Choroid plexus epithelial cell (primary cell): ENCODE measurements around the gene IPO11.
A peak's percentile ranks its signal among the peaks of the same experiment; 100 is the strongest.

Experiments used
- DNase-seq: peaks from one replicate; pipeline ENCODE4 v3.0.0-alpha.2; 2010; ENCODE audit warnings: low read depth
- H3K4me3 ChIP-seq: 2 replicates; pipeline ENCODE4 v1.5.1; 2011; ENCODE audit warnings: low read depth, mild to moderate bottlenecking, control low read depth, low read length, moderate library complexity
- CTCF ChIP-seq: conservative IDR thresholded peaks from 2 replicates; pipeline ENCODE4 v1.5.1; 2011; ENCODE audit warnings: low read depth, mild to moderate bottlenecking, control low read depth, inconsistent platforms, low read length, moderate library complexity

The IPO11 gene

GRCh38 chr5:62584391-62584790 lies 171.8 kb downstream of the IPO11 start:
- no peak overlapping the region for H3K4me3 ChIP-seq
- no peak for DNase-seq
- no peak for TF ChIP-seq CTCF

- no peak for TF ChIP-seq CTCF
- DNase-seq: no peak
These were observed 172.7 kb downstream of the IPO11 start for GRCh38 chr5:62585306-62585705.

GRCh38 chr5:62585751-62586150 lies 173.2 kb downstream of the IPO11 start:
- no peak for TF ChIP-seq CTCF
- DNase-seq: no peak
- H3K4me3 ChIP-seq: no peak overlapping the region

More at GRCh38 chr5:62585306-62585705, 172.7 kb downstream of the IPO11 start:
- H3K4me3 ChIP-seq: no peak overlapping the region

GRCh38 chr5:62587737-62588136 lies 175.2 kb downstream of the IPO11 start:
- peak; percentile 59 for DNase-seq
- TF ChIP-seq CTCF: no peak
- no peak overlapping the region for H3K4me3 ChIP-seq

- H3K4me3 ChIP-seq: no peak overlapping the region
- DNase-seq: no peak
- TF ChIP-seq CTCF: no peak
These were observed 176.1 kb downstream of the IPO11 start for GRCh38 chr5:62588668-62589067.

- TF ChIP-seq CTCF: no peak
- H3K4me3 ChIP-seq: no peak overlapping the region
- no peak for DNase-seq
These were observed 176.9 kb downstream of the IPO11 start for GRCh38 chr5:62589504-62589903.

- DNase-seq: no peak
- TF ChIP-seq CTCF: no peak
These were observed 177.8 kb downstream of the IPO11 start for GRCh38 chr5:62590387-62590786.

More at GRCh38 chr5:62590387-62590786, 177.8 kb downstream of the IPO11 start:
- H3K4me3 ChIP-seq: no peak overlapping the region
